ENCODE results near the gene ODAPH.

DNA sequence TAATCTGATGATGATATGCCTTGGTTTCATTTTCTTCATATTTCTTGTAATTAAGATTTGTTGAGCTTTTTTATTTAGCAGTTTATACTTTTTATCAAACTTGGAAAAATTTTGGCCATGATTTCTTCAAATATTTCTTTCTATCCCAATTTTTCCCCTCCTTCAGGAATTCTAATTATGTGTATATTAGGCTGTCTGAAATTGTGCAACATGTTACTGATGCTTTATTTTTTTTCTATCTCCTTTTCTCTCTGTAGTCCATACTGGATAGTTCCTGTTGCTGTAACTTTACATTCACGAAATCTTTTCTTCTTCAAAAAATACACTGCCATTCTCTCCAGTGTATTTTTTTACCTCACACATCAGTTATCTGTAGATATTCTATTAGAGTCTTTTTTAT, 30.8 kb upstream of the ODAPH start:
- TF ChIP-seq POLR2AphosphoS5 (IDR thresholded peaks at IDR 0.05; ENCODE audit: low read depth, low read length) (no peak), TAF1 (IDR thresholded peaks at IDR 0.05; ENCODE audit: low read depth, low read length) (no peak), PAX5 (IDR thresholded peaks at IDR 0.05; ENCODE audit: insufficient read depth, low read length, severe bottlenecking) (no peak), POLR2A (IDR thresholded peaks at IDR 0.05; ENCODE audit: low read depth, low read length) (no peak), SPI1 (IDR thresholded peaks at IDR 0.05; ENCODE audit: low read depth, low read length) (no peak), POU2F2 (IDR thresholded peaks at IDR 0.05; ENCODE audit: low read depth, low read length) (no peak)

Measured in GM12891 (cell line).